ENCODE data around the gene MINDY2.
"Not testable (repeated sequence)": the region's sequence is repeated elsewhere in the genome, so short reads cannot be mapped to it uniquely, and the experiment has no call there.

MINDY2 gene

GRCh38 chr15:58752716-58753115 is 18.4 kb upstream of the MINDY2 start:
- no peak for DNase-seq

GRCh38 chr15:58755350-58755749 is 15.8 kb upstream of the MINDY2 start:
- DNase-seq: no peak

GRCh38 chr15:58755956-58756355 is 15.1 kb upstream of the MINDY2 start:
- no peak for DNase-seq

- no peak for DNase-seq
Observed at GRCh38 chr15:58758141-58758540, 13.0 kb upstream of the MINDY2 start.

GRCh38 chr15:58760385-58761009 is 10.6 kb upstream of the MINDY2 start:
- no peak for DNase-seq

- DNase-seq: no peak
Observed at GRCh38 chr15:58761010-58761388, 10.1 kb upstream of the MINDY2 start.

- no peak for DNase-seq
Observed at GRCh38 chr15:58762285-58762684, 8.8 kb upstream of the MINDY2 start.

GRCh38 chr15:58762731-58763130 is 8.4 kb upstream of the MINDY2 start:
- peak; percentile 86 for DNase-seq

- DNase-seq: no peak
Observed at GRCh38 chr15:58764468-58764867, 6.6 kb upstream of the MINDY2 start.

- no peak for DNase-seq
Observed at GRCh38 chr15:58766290-58766689, 4.8 kb upstream of the MINDY2 start.

- DNase-seq: not testable (repeated sequence)
Observed at GRCh38 chr15:58768601-58769004, 2.5 kb upstream of the MINDY2 start.

GRCh38 chr15:58770519-58770856 is 614 bp upstream of the MINDY2 start:
- DNase-seq: no peak

GRCh38 chr15:58771621-58772250 is 634 bp downstream of the MINDY2 start:
- peak; percentile 33 for DNase-seq

- DNase-seq: no peak
Observed at GRCh38 chr15:58773024-58773423, 1.9 kb downstream of the MINDY2 start.

- no peak for DNase-seq
Observed at GRCh38 chr15:58775402-58775801, 4.3 kb downstream of the MINDY2 start.

GRCh38 chr15:58777107-58777506 is 6.0 kb downstream of the MINDY2 start:
- DNase-seq: no peak

- no peak for DNase-seq
Observed at GRCh38 chr15:58779554-58779953, 8.5 kb downstream of the MINDY2 start.

- no peak for DNase-seq
Observed at GRCh38 chr15:58785355-58785754, 14.3 kb downstream of the MINDY2 start.

- no peak for DNase-seq
Observed at GRCh38 chr15:58788056-58788710, 17.1 kb downstream of the MINDY2 start.

GRCh38 chr15:58793862-58794261 is 22.8 kb downstream of the MINDY2 start:
- DNase-seq: no peak

- no peak for DNase-seq
Observed at GRCh38 chr15:58795825-58796224, 24.7 kb downstream of the MINDY2 start.

GRCh38 chr15:58797505-58797904 is 26.4 kb downstream of the MINDY2 start:
- no peak for DNase-seq

- no peak for DNase-seq
Observed at GRCh38 chr15:58805095-58805494, 34.0 kb downstream of the MINDY2 start.

GRCh38 chr15:58823267-58823666 is 52.2 kb downstream of the MINDY2 start:
- not testable (repeated sequence) for DNase-seq

GRCh38 chr15:58830556-58830955 is 59.5 kb downstream of the MINDY2 start:
- DNase-seq: no peak
